Activated effector memory CD4-positive, alpha-beta T cell treated with Interleukin-2 at 50 U/mL for 16 hours (primary cell): ENCODE results near the gene EPSTI1.
"Not testable (repeated sequence)": the region's sequence is repeated elsewhere in the genome, so short reads cannot be mapped to it uniquely, and the experiment has no call there.

Experiments
- DNase-seq: peaks from one replicate; pipeline ENCODE4 v3.0.0-alpha.2; 2020

EPSTI1 gene

GRCh38 chr13:42883771-42884467, 108.1 kb downstream of the EPSTI1 start:
- DNase-seq, result no peak

- no peak for DNase-seq
Observed at GRCh38 chr13:42883142-42883541, 108.9 kb downstream of the EPSTI1 start.

GRCh38 chr13:42880056-42880605, 111.9 kb downstream of the EPSTI1 start:
- DNase-seq, result no peak

- DNase-seq, result no peak
Observed at GRCh38 chr13:42878721-42879120, 113.3 kb downstream of the EPSTI1 start.

- no peak for DNase-seq
Observed at GRCh38 chr13:42876887-42877545, 115.0 kb downstream of the EPSTI1 start.

GRCh38 chr13:42876270-42876714, 115.7 kb downstream of the EPSTI1 start:
- no peak for DNase-seq

- DNase-seq, result no peak
Observed at GRCh38 chr13:42875475-42876269, 116.4 kb downstream of the EPSTI1 start.

- DNase-seq, result no peak
Observed at GRCh38 chr13:42874221-42874620, 117.8 kb downstream of the EPSTI1 start.

GRCh38 chr13:42873081-42873480, 119.0 kb downstream of the EPSTI1 start:
- no peak for DNase-seq

- no peak for DNase-seq
Observed at GRCh38 chr13:42867232-42867631, 124.8 kb downstream of the EPSTI1 start.

GRCh38 chr13:42865768-42866102, 126.3 kb downstream of the EPSTI1 start:
- DNase-seq, result no peak

GRCh38 chr13:42864952-42865767, 126.9 kb downstream of the EPSTI1 start:
- DNase-seq, result no peak

- DNase-seq, result not testable (repeated sequence)
Observed at GRCh38 chr13:42862370-42862769, 129.7 kb downstream of the EPSTI1 start.

- DNase-seq, result no peak
Observed at GRCh38 chr13:42860485-42860884, 131.6 kb downstream of the EPSTI1 start.

GRCh38 chr13:42859760-42860159, 132.3 kb downstream of the EPSTI1 start:
- DNase-seq, result no peak

GRCh38 chr13:42855410-42855809, 136.6 kb downstream of the EPSTI1 start:
- DNase-seq, result no peak

- DNase-seq, result no peak
Observed at GRCh38 chr13:42852136-42852535, 139.9 kb downstream of the EPSTI1 start.

GRCh38 chr13:42849200-42849599, 142.8 kb downstream of the EPSTI1 start:
- DNase-seq, result no peak

- no peak for DNase-seq
Observed at GRCh38 chr13:42847891-42848663, 144.0 kb downstream of the EPSTI1 start.

- DNase-seq, result no peak
Observed at GRCh38 chr13:42836930-42837690, 154.9 kb downstream of the EPSTI1 start.
